ENCODE measurements around the gene WDR27.

Gene WDR27

DNA sequence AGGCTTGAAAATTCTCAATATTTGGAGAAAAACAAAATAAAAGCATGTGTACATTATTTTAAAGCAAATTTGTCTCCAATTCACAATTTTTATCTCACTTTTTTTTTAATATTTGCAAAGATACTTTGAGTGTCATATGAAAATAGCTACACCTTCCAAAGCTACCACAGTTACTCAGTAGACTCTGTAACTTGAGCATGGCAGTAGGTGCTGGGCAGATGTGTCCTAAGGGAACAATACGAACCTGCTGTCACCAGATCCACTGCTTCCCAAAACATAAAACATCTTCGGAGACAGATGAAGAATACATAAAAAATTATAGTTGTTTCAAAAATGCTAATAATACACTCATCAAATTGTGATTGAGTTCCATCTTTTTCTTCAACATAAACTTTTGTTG is 10.6 kb downstream of the WDR27 start:
- Histone ChIP-seq H3K9me3 (no peaks in the 10 kb centered on the region), H3K36me3 (peaks cover 9% of the 10 kb centered on the region), H3K4me1 (no peaks in the 10 kb centered on the region), H3K4me3 (ENCODE audit: low read depth, low read length) (no peak overlapping the region), H3K27me3 (no peaks in the 10 kb centered on the region)
- DNase-seq, result no peak
- TF ChIP-seq, protein P1, sequence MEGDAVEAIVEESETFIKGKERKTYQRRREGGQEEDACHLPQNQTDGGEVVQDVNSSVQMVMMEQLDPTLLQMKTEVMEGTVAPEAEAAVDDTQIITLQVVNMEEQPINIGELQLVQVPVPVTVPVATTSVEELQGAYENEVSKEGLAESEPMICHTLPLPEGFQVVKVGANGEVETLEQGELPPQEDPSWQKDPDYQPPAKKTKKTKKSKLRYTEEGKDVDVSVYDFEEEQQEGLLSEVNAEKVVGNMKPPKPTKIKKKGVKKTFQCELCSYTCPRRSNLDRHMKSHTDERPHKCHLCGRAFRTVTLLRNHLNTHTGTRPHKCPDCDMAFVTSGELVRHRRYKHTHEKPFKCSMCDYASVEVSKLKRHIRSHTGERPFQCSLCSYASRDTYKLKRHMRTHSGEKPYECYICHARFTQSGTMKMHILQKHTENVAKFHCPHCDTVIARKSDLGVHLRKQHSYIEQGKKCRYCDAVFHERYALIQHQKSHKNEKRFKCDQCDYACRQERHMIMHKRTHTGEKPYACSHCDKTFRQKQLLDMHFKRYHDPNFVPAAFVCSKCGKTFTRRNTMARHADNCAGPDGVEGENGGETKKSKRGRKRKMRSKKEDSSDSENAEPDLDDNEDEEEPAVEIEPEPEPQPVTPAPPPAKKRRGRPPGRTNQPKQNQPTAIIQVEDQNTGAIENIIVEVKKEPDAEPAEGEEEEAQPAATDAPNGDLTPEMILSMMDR (IDR thresholded peaks at IDR 0.05; ENCODE audit: low read depth, low read length), result no peak

DNA sequence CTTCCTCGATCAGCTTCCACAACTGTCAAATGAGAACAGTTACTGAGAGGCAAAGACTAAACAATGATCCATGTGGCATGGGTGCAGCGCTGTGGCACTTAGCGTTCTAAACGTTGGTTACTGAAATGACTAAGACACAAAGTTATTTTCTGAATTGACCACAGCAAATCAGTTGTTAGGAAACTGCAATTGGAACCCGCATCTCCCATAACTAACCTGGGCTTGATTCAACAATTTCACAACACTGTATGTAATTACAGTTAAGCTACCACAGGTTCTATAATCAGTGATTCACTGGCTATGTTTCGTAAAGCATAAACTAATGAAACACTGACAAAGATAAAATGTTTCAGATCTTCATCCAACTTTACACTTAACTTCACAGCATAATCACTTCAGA is 12.5 kb downstream of the WDR27 start:
- DNase-seq, result no peak
- no peaks in the 10 kb centered on the region for H3K4me1 ChIP-seq
- H3K4me3 ChIP-seq (ENCODE audit: low read depth, low read length), result no peak overlapping the region
- TF ChIP-seq, protein P1 (IDR thresholded peaks at IDR 0.05; ENCODE audit: low read depth, low read length), result no peak
- no peaks in the 10 kb centered on the region for H3K9me3 ChIP-seq
- H3K27me3 ChIP-seq, result no peaks in the 10 kb centered on the region
- peaks cover 9% of the 10 kb centered on the region for H3K36me3 ChIP-seq

DNA sequence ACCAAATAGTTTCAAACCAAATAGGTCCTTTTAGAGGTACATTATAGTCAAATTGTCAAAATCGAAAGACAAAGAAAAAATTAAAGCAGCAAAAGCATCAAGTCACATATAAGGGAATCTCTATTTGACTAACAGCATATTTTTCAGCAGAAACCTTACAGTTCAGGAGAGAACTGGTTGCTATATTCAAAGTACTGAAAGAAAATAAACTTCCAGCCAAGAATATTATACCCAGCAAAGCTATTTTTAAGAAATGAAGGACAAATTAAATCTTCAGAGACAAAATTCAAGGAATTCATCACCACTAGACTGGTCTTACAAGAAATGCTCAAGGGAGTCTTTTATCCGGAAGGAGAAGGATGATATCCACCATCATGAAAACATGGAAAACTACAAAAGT is 16.0 kb downstream of the WDR27 start:
- H3K9me3 ChIP-seq, result no peaks in the 10 kb centered on the region
- peaks cover 19% of the 10 kb centered on the region for H3K36me3 ChIP-seq
- H3K4me1 ChIP-seq, result no peaks in the 10 kb centered on the region
- H3K4me3 ChIP-seq (ENCODE audit: low read depth, low read length), result no peak overlapping the region
- TF ChIP-seq, protein P1 (IDR thresholded peaks at IDR 0.05; ENCODE audit: low read depth, low read length), result no peak
- H3K27me3 ChIP-seq, result no peaks in the 10 kb centered on the region
- no peak for DNase-seq

DNA sequence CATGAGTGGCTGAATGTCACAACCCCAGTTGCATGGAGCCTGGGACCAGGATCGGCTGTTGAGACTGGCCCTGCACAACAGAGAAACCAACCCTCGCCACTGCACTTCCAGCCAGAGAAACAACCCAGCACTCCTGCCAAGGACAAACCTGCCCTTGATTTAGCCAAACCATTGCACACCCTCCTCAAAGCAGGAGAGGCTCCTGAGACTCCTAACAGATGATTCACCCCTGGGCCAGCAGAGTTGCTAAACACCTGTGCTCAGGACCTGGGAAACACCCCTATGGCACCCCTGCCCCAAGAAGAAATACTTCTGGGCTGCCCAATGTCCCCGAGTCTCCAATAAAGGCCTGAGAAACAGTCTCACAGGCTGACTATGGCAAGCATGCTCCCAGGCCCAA is 17.8 kb downstream of the WDR27 start:
- TF ChIP-seq, protein P1 (IDR thresholded peaks at IDR 0.05; ENCODE audit: low read depth, low read length), result no peak
- Histone ChIP-seq H3K27me3 (no peaks in the 10 kb centered on the region), H3K36me3 (peaks cover 22% of the 10 kb centered on the region), H3K9me3 (no peaks in the 10 kb centered on the region), H3K4me3 (ENCODE audit: low read depth, low read length) (no peak overlapping the region), H3K4me1 (no peaks in the 10 kb centered on the region)
- DNase-seq, result no peak

DNA sequence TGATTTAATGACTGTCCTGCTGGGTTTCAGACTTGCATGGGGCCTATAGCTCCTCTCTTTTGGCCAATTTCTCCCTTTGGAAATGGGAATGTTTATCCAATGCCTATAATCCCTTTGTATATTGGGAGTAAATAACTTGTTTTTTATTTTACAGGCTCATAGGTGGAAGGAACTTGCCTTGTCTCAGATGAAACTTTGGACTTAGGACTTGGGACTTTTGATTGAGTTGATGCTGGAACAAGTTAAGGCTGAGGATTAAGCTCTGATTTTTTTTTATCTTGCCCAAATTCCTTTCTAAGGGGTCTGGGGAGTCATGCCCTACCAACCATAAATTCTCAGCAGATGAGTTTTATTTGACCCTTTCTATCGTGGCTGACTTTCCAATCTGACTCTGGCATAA is 23.5 kb downstream of the WDR27 start:
- Histone ChIP-seq H3K4me3 (ENCODE audit: low read depth, low read length) (no peak overlapping the region), H3K4me1 (no peaks in the 10 kb centered on the region; the same call in 1 of the 2 replicates), H3K36me3 (peaks cover 16% of the 10 kb centered on the region), H3K27me3 (no peaks in the 10 kb centered on the region), H3K9me3 (no peaks in the 10 kb centered on the region)
- no peak for DNase-seq
- TF ChIP-seq, protein P1 (IDR thresholded peaks at IDR 0.05; ENCODE audit: low read depth, low read length), result no peak

DNA sequence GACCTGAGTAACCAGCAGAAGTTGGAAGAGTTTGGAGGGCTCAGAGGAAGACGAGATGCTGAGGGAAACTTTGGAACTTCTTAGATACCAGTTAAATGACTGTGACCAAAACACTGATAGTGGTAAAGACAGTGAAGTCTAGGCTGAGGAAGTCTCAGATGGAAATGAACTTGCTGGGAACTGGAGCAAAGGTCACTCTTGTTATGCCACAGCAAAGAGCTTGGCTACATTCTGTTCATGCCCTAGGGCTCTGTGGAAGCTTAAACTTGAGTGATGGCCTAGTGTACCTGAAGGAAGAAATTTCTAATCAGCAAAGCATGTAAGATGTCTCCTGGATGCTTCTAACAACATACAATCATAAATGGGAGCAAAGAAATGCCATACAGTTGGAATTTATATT is 24.7 kb downstream of the WDR27 start:
- peaks cover 16% of the 10 kb centered on the region for H3K36me3 ChIP-seq
- no peaks in the 10 kb centered on the region for H3K27me3 ChIP-seq
- no peaks in the 10 kb centered on the region; the same call in 1 of the 2 replicates for H3K4me1 ChIP-seq
- no peak for DNase-seq
- no peak overlapping the region for H3K4me3 ChIP-seq (ENCODE audit: low read depth, low read length)
- TF ChIP-seq, protein P1 (IDR thresholded peaks at IDR 0.05; ENCODE audit: low read depth, low read length), result no peak
- H3K9me3 ChIP-seq, result no peaks in the 10 kb centered on the region

Data from BE2C (cell line).